C4-2B (cell line): ENCODE measurements around the gene CDK14.
"Not testable (repeated sequence)": the region's sequence is repeated elsewhere in the genome, so short reads cannot be mapped to it uniquely, and the experiment has no call there.

ENCODE experiments used
- H3K27ac ChIP-seq: fragments of 450-650 bp; 2 replicates; pipeline ENCODE4 v1.5.1; 2017
- CTCF ChIP-seq: fragments of 450-650 bp; conservative IDR thresholded peaks from 2 replicates; pipeline ENCODE4 v1.5.1; 2017; ENCODE audit warnings: mild to moderate bottlenecking
- ZFX ChIP-seq: fragments of 450-650 bp; IDR thresholded peaks from 2 replicates; pipeline ENCODE4 v1.6.1; 2017

Gene CDK14

DNA sequence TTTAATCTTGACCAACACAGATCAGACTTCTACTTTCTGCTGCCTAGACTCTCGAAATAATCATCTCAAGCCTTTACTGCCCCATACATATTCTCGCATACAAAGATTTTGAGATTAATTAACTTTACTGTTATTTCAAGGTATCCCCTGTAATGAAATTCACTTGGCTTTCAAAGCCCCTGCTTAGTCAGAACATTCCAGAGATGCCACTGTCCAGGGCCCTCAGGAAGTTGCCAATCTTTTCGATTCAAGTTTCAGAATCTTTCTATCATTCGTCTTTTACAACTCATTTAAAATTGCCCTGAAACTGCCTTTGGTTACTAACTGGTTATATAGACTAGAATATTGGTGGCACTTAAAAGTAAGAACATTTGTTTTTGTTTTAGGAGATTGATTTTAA is 320.2 kb downstream of the CDK14 start:
- no peak overlapping the region for H3K27ac ChIP-seq

GRCh38 chr7:90917539-90917938 is 321.4 kb downstream of the CDK14 start:
- H3K27ac ChIP-seq = no peak overlapping the region

More for the DNA sequence above, 320.2 kb downstream of the CDK14 start:
- TF ChIP-seq CTCF (no peak), ZFX (no peak)

DNA sequence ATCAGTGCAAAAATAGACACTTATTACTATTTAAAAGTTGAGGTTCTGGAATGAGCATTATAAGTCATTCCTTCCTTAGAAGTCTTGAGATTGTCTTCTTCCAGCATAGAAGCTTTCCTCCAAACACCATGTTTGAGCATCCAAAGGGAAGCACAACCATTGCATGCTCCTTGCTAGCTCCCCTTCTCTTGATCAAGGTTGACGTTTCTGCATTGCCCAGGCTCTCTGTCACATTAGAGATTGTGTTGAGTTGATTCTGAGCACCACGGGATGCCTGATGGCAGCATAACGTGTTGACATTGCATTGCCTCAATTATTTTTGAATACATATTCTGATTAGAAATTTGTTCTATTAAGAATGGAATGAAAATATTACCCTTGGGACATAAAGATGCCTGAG is 322.2 kb downstream of the CDK14 start:
- TF ChIP-seq ZFX (no peak), CTCF (no peak)
- H3K27ac ChIP-seq = no peak overlapping the region

More at GRCh38 chr7:90917539-90917938, 321.4 kb downstream of the CDK14 start:
- no peak for TF ChIP-seq CTCF
- no peak for TF ChIP-seq ZFX

DNA sequence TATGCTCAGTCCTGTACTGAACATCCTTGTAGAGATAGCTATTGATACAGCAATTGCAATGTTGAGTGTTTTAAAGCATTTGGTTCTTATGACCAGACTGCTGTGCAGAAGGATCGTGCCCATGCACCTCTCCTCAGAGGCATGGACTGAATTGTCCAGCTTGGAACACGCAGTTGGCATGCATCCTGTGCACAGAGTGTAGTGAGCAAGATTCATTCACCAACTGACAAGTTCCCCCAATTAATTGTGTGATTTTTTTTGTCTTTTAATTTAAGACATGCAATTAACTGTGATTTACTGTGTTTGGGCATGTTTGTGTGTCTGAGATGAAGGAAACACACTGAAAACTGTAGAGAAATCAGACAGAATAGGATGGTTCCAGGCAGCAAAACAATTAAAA is 323.7 kb downstream of the CDK14 start:
- no peak overlapping the region for H3K27ac ChIP-seq
- TF ChIP-seq ZFX (no peak), CTCF (no peak)

DNA sequence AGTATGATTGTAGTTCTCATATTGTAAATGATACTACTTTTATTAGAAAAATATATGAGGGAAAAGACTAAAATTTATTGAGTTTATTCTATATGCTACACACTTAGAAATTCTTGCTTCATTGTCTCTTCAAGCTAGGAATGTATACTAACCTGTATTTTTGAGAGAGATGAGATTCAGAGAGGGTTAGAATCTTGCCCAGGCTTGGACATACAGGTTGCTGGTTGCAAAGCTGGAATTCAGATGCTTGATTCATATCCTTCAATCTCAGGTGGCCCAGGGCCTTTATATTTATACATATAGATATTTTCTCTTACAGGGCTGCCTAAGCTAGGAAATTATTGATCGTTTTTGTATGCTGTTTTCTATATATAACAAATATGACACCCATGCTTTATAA is 324.2 kb downstream of the CDK14 start:
- no peak overlapping the region for H3K27ac ChIP-seq
- TF ChIP-seq CTCF = no peak
- no peak for TF ChIP-seq ZFX

DNA sequence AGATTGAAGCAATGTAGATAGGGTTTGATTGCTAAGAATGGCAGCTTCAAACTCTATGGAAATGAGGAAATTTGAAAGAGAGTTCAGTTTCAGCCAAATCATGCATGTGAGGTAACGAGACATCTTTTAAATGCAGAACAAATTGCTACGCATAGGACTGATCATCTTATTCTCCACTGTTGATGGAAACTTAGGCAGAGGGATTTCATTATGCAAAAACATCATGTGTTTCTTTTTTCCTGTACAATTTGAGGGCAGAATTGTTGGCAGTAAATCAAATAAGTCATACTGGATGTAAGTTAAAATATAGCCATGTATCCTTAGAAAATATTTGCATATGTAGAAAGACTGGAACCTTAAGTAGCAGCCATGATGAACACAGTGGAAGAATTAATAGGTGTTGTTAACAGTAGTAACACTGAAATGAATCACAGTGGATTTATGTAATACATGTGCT is 327.4 kb downstream of the CDK14 start:
- H3K27ac ChIP-seq = no peak overlapping the region
- TF ChIP-seq CTCF (no peak), ZFX (no peak)

GRCh38 chr7:90928700-90929424 is 332.7 kb downstream of the CDK14 start:
- not testable (repeated sequence) for H3K27ac ChIP-seq
- peak; percentile 42 for TF ChIP-seq CTCF
